Suprapubic skin (tissue), 4 donors: ENCODE results near the gene PPIP5K1.

Experiments
- CTCF ChIP-seq, 2 donors: fragments of 200-600 bp in 1 of 2; fragments of 450-650 bp in 1 of 2; sonication (generic) in 1 of 2; IDR thresholded peaks; one replicate each; pipeline ENCODE4 v1.5.1; 2016 to 2019; ENCODE audit warnings: antibody characterized with exemption in 2 of 2, mild to moderate bottlenecking in 1 of 2, moderate library complexity in 1 of 2
- EP300 ChIP-seq: sonication (generic); formaldehyde crosslinking; IDR thresholded peaks from one replicate; pipeline ENCODE4 v1.6.1; 2017; ENCODE audit warnings: antibody characterized with exemption
- POLR2AphosphoS5 ChIP-seq, 3 donors: sonication (generic); formaldehyde crosslinking; IDR thresholded peaks; one replicate each; pipeline ENCODE4 v1.6.1; 2017; ENCODE audit warnings: antibody characterized with exemption in 3 of 3

DNA sequence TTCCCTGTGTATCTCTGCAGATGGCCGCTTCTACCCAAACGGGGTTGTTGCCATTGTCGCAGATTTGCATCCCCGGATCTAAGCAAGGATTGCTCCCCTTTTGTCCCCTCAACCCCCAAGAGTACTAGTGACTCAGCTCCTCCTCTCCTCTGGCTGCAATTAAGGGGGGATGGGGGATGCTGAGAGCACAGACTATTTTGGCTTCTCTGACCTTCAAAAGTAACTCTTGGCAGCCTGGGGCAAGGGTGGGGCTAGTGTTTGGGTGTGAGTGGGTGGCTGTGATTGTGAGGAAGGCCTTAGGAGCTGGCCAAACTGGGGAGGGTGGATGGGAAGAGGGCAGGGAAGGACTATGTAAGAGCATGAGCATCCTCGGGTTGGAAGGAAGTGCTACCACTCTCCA lies 73.8 kb downstream of the PPIP5K1 start:
- TF ChIP-seq CTCF (IDR thresholded peaks at IDR 0.05) (no peak), POLR2AphosphoS5 (IDR thresholded peaks at IDR 0.05) (no peak), EP300 (no peak)
